Osteoblast (primary cell): Measurements from ENCODE around the gene PCLAF. TPM values are rescaled to one million over a fixed set of nuclear protein-coding genes. Genes with fewer than 3 reads are reported as not detected.

Experiments
- DNase-seq: peaks from one replicate; pipeline ENCODE4 v3.0.0; 2011; ENCODE audit warnings: low spot score, mixed read lengths; ENCODE audit not compliant: insufficient read length; ENCODE audit errors: missing footprints
- H2AFZ ChIP-seq: 2 replicates; pipeline ENCODE4 v1.6.0; 2011; ENCODE audit warnings: mild to moderate bottlenecking, low read length
- H3K27ac ChIP-seq: 2 replicates; pipeline ENCODE4 v1.5.1; 2011; ENCODE audit warnings: mild to moderate bottlenecking, low read depth, low read length, moderate library complexity
- H3K27me3 ChIP-seq: 2 replicates; pipeline ENCODE4 v1.6.0; 2012; ENCODE audit warnings: mild to moderate bottlenecking, control low read depth, inconsistent platforms, low read length, moderate library complexity; ENCODE audit not compliant: insufficient read depth
- H3K36me3 ChIP-seq: 2 replicates; pipeline ENCODE4 v1.5.1; 2011; ENCODE audit warnings: mild to moderate bottlenecking, low read length, control low read depth, moderate library complexity; ENCODE audit not compliant: insufficient read depth
- H3K4me1 ChIP-seq: 2 replicates; pipeline ENCODE4 v1.5.1; 2011; ENCODE audit warnings: mild to moderate bottlenecking, low read length, control low read depth, moderate library complexity; ENCODE audit not compliant: insufficient read depth
- H3K4me2 ChIP-seq: 2 replicates; pipeline ENCODE4 v1.6.0; 2011; ENCODE audit warnings: mild to moderate bottlenecking, low read length; ENCODE audit not compliant: insufficient read depth
- H3K4me3 ChIP-seq: fragments of 200-600 bp; sonication (generic); 3 replicates; pipeline ENCODE4 v1.5.1; 2012; ENCODE audit warnings: mild to moderate bottlenecking, low read length, inconsistent platforms; ENCODE audit not compliant: insufficient read depth
- H3K79me2 ChIP-seq: 2 replicates; pipeline ENCODE4 v1.6.0; 2012; ENCODE audit warnings: mild to moderate bottlenecking, low read length, control low read depth, inconsistent platforms; ENCODE audit not compliant: insufficient read depth
- H3K9me3 ChIP-seq: 2 replicates; pipeline ENCODE4 v1.5.1; 2011; ENCODE audit warnings: low read depth, low read length, control low read depth
- H4K20me1 ChIP-seq: 2 replicates; pipeline ENCODE4 v1.6.0; 2012; ENCODE audit warnings: mild to moderate bottlenecking, low read length, control low read depth; ENCODE audit not compliant: insufficient read depth
- CTCF ChIP-seq: IDR thresholded peaks from 2 replicates; pipeline ENCODE4 v1.5.1; 2011; ENCODE audit warnings: mild to moderate bottlenecking, low read depth, low read length, moderate library complexity; ENCODE audit errors: extremely low read depth
- total RNA-seq: library from RNA; depleted of rRNA; stranded (reverse); fragments of >200 nt; gene quantifications from 2 replicates; pipeline ENCODE4 v1.2.3, GENCODE V29; 2012

The PCLAF gene
- total RNA-seq, 1 donor, result 20.6 TPM

GRCh38 chr15:64361259-64361658 is 20.0 kb downstream of the PCLAF start:
- H3K27me3 ChIP-seq, result no peaks in the 10 kb centered on the region
- DNase-seq, result no peak
- no peaks in the 10 kb centered on the region for H3K9me3 ChIP-seq
- no peaks in the 10 kb centered on the region for H4K20me1 ChIP-seq
- no peak overlapping the region for H3K27ac ChIP-seq
- H3K4me2 ChIP-seq, result no peak overlapping the region
- no peaks in the 10 kb centered on the region for H3K79me2 ChIP-seq
- H2AFZ ChIP-seq, result peak overlapping the region; percentile 31
- TF ChIP-seq CTCF, result no peak
- no peaks in the 10 kb centered on the region for H3K36me3 ChIP-seq
- H3K4me3 ChIP-seq, result no peak overlapping the region
- H3K4me1 ChIP-seq, result peaks cover 5% of the 10 kb centered on the region

GRCh38 chr15:64356710-64357040 is 24.6 kb downstream of the PCLAF start:
- Histone ChIP-seq H3K36me3 (no peaks in the 10 kb centered on the region), H3K27ac (peak overlapping the region; percentile 87), H3K9me3 (no peaks in the 10 kb centered on the region), H2AFZ (peak overlapping the region; percentile 99), H3K4me1 (peaks cover 13% of the 10 kb centered on the region), H4K20me1 (peaks cover 5% of the 10 kb centered on the region), H3K4me2 (peak overlapping the region; percentile 98), H3K79me2 (peaks cover 41% of the 10 kb centered on the region), H3K27me3 (no peaks in the 10 kb centered on the region), H3K4me3 (peak overlapping the region; percentile 84)
- DNase-seq, result no peak
- TF ChIP-seq CTCF, result no peak

GRCh38 chr15:64355944-64356709 is 25.1 kb downstream of the PCLAF start, which contains the start of gene CSNK1G1:
Gene CSNK1G1 (minus strand): TSS chr15:64356173. CDS start chr15:64300499, 55,674 bp downstream.
- Histone ChIP-seq H2AFZ (peak within 1 kb of the TSS; percentile 99), H3K79me2 (peaks cover 46% of the 10 kb centered on the region), H3K4me2 (peak within 1 kb of the TSS; percentile 98), H3K4me3 (peak within 1 kb of the TSS; percentile 84), H3K9me3 (no peaks in the 10 kb centered on the region), H3K27ac (peak within 1 kb of the TSS; percentile 87), H4K20me1 (peaks cover 5% of the 10 kb centered on the region), H3K27me3 (no peaks in the 10 kb centered on the region), H3K4me1 (peaks cover 17% of the 10 kb centered on the region), H3K36me3 (no peaks in the 10 kb centered on the region)
- peak; percentile 59 for TF ChIP-seq CTCF
- peak; percentile 95 for DNase-seq

GRCh38 chr15:64355348-64355943 is 25.8 kb downstream of the PCLAF start:
- DNase-seq, result peak; percentile 22
- Histone ChIP-seq H3K36me3 (no peaks in the 10 kb centered on the region), H3K79me2 (peaks cover 53% of the 10 kb centered on the region), H3K27ac (peak overlapping the region; percentile 87), H3K4me2 (peak overlapping the region; percentile 98), H4K20me1 (peaks cover 5% of the 10 kb centered on the region), H3K4me3 (peak overlapping the region; percentile 84), H2AFZ (peak overlapping the region; percentile 99), H3K9me3 (no peaks in the 10 kb centered on the region), H3K27me3 (no peaks in the 10 kb centered on the region), H3K4me1 (peaks cover 17% of the 10 kb centered on the region)
- TF ChIP-seq CTCF, result no peak
